Measurements from ENCODE around the gene AKT2. TPM values are rescaled to one million over a fixed set of nuclear protein-coding genes. Genes with fewer than 3 reads are reported as not detected.

The AKT2 gene
- total RNA-seq, 1 experiment from 2014 or later: 149 TPM

DNA sequence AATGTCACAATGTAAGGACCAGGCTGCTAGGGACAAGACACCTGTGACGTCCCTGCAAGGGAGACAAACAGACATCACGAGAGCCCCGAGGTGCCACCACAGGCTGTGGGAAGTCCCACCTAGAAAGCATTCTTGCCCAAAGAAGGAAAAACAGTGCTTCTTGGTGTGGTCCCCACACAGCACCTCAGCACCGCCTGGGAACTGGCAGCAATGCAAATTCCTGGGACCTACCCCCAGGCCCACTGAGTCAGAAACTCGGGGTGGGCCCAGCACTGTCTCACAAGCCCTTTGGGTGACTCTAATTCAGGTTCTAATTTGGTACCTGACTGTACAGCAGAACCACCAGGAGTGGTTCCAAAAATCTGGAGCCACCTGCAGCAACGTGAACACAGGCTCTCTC lies 44.8 kb downstream of the AKT2 start:
- CTCF ChIA-PET: no interaction called here
- Histone ChIP-seq H3K9me2 (ENCODE audit: insufficient read depth) (no peaks in the 10 kb centered on the region), H3F3A (ENCODE audit: insufficient read depth, low read depth) (no peaks in the 10 kb centered on the region), H3K4me3 (no peak overlapping the region), H3K79me2 (ENCODE audit: low read depth) (0 out of 2 replicates have a peak, but pooled peaks cover 3% of the 10 kb centered on the region), H3K4me2 (no peak overlapping the region), H3K27ac (no peak overlapping the region), H3K4me1 (replicated peaks; ENCODE audit: insufficient read depth) (no peaks in the 10 kb centered on the region), H3K9me3 (ENCODE audit: insufficient read depth, low read depth) (no peaks in the 10 kb centered on the region), H3K36me3 (ENCODE audit: low read depth) (no peaks in the 10 kb centered on the region), H3K27me3 (ENCODE audit: insufficient read depth, low read depth) (no peaks in the 10 kb centered on the region), H4K20me1 (ENCODE audit: insufficient read depth) (no peaks in the 10 kb centered on the region), H2AFZ (no peak overlapping the region)
- intact Hi-C loops (cut with micrococcal nuclease; ENCODE audit: unreplicated experiment): no loop called here
- TF ChIP-seq, protein P1, sequence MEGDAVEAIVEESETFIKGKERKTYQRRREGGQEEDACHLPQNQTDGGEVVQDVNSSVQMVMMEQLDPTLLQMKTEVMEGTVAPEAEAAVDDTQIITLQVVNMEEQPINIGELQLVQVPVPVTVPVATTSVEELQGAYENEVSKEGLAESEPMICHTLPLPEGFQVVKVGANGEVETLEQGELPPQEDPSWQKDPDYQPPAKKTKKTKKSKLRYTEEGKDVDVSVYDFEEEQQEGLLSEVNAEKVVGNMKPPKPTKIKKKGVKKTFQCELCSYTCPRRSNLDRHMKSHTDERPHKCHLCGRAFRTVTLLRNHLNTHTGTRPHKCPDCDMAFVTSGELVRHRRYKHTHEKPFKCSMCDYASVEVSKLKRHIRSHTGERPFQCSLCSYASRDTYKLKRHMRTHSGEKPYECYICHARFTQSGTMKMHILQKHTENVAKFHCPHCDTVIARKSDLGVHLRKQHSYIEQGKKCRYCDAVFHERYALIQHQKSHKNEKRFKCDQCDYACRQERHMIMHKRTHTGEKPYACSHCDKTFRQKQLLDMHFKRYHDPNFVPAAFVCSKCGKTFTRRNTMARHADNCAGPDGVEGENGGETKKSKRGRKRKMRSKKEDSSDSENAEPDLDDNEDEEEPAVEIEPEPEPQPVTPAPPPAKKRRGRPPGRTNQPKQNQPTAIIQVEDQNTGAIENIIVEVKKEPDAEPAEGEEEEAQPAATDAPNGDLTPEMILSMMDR (conservative IDR thresholded peaks at IDR 0.05): no peak
- no peak for TF ChIP-seq EZH2 (IDR thresholded peaks at IDR 0.05; ENCODE audit: low read depth)
- POLR2A ChIA-PET (ENCODE audit: unreplicated experiment): no interaction called here
- no TSS peak for BruUV-seq (replicated peaks)
- DNase-seq: no peak

DNA sequence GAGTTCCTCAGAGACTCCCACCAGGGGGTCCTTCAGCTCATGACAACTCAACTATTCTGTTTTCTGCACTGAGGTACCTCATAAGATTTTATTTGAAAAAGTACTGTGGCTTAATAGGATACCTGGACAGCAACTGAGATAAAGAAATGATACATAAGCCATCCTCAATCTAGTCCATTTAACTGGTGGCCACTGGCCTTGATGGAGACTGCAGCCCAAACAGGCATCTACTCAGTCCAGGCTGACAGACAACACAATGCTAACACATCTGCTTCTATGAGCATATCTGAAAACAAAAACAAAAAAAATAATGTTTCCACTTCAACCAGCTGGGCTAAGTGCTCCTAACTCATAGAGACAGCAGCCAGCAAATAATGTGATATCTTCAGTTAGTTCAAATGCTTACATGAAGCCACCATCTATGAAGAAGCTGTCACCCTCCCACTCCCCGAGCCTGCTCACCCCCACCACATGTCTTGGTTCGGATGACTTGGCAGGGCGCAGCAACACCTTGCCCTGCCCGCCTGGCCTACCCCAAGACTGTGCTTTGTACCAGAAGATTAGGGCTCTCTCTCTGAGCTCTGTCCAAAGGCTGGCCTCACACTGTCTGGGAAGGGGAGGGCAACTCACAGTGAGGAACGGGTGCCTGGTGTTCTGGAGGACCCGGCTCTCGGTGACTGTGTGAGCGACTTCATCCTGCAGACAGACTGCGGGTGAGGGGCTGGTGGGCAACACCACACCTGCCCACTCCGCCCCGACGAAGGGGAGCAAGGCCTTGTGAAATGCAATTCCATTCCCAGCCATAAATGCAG lies 45.5 kb downstream of the AKT2 start:
- no peak overlapping the region for H2AFZ ChIP-seq
- no peaks in the 10 kb centered on the region for H3K27me3 ChIP-seq (ENCODE audit: insufficient read depth, low read depth)
- H3K4me3 ChIP-seq: no peak overlapping the region
- H3K79me2 ChIP-seq (ENCODE audit: low read depth): no peaks in the 10 kb centered on the region
- H3K9me3 ChIP-seq (ENCODE audit: insufficient read depth, low read depth): no peaks in the 10 kb centered on the region
- no peaks in the 10 kb centered on the region for H3K4me1 ChIP-seq (replicated peaks; ENCODE audit: insufficient read depth)
- CTCF ChIA-PET: no interaction called here
- no peak overlapping the region for H3K4me2 ChIP-seq
- H4K20me1 ChIP-seq (ENCODE audit: insufficient read depth): no peaks in the 10 kb centered on the region
- no peaks in the 10 kb centered on the region for H3K36me3 ChIP-seq (ENCODE audit: low read depth)
- H3K9me2 ChIP-seq (ENCODE audit: insufficient read depth): no peaks in the 10 kb centered on the region
- BruUV-seq (replicated peaks): no TSS peak
- POLR2A ChIA-PET (ENCODE audit: unreplicated experiment): no interaction called here
- TF ChIP-seq EZH2 (IDR thresholded peaks at IDR 0.05; ENCODE audit: low read depth): no peak
- TF ChIP-seq, protein P1 (conservative IDR thresholded peaks at IDR 0.05): no peak
- no peak for DNase-seq
- H3K27ac ChIP-seq: no peak overlapping the region
- no peaks in the 10 kb centered on the region for H3F3A ChIP-seq (ENCODE audit: insufficient read depth, low read depth)
- intact Hi-C loops (cut with micrococcal nuclease; ENCODE audit: unreplicated experiment): no loop called here

DNA sequence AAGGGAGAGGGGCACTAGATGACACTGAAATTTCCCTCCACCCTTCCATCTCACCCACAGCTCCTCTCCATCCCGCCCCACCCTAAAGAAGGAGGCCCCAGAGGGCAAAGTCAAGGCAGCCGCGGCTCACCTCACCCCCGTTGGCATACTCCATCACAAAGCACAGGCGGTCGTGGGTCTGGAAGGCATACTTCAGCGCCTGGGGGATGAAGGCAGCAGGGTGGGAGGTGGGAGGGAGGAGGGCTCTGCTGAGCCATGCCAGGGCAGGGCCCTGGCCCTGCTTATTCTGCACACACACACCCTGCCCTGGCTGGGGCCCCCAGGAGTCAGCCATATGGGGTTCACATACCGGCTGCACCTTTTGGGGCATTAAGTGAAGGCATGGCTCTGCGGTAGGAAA lies 46.4 kb downstream of the AKT2 start:
- intact Hi-C loops (cut with micrococcal nuclease; ENCODE audit: unreplicated experiment): no loop called here
- no TSS peak for BruUV-seq (replicated peaks)
- no peaks in the 10 kb centered on the region for H3K4me1 ChIP-seq (replicated peaks; ENCODE audit: insufficient read depth)
- H3K9me3 ChIP-seq (ENCODE audit: insufficient read depth, low read depth): no peaks in the 10 kb centered on the region
- H3K4me2 ChIP-seq: no peak overlapping the region
- H3K79me2 ChIP-seq (ENCODE audit: low read depth): no peaks in the 10 kb centered on the region
- H3F3A ChIP-seq (ENCODE audit: insufficient read depth, low read depth): no peaks in the 10 kb centered on the region
- H3K9me2 ChIP-seq (ENCODE audit: insufficient read depth): no peaks in the 10 kb centered on the region
- ChIA-PET CTCF (no interaction called here), POLR2A (ENCODE audit: unreplicated experiment) (no interaction called here)
- H3K27ac ChIP-seq: no peak overlapping the region
- DNase-seq: no peak
- H2AFZ ChIP-seq: no peak overlapping the region
- no peaks in the 10 kb centered on the region for H3K36me3 ChIP-seq (ENCODE audit: low read depth)
- no peak for TF ChIP-seq EZH2 (IDR thresholded peaks at IDR 0.05; ENCODE audit: low read depth)
- TF ChIP-seq, protein P1 (conservative IDR thresholded peaks at IDR 0.05): no peak
- no peaks in the 10 kb centered on the region for H4K20me1 ChIP-seq (ENCODE audit: insufficient read depth)
- no peak overlapping the region for H3K4me3 ChIP-seq
- H3K27me3 ChIP-seq (ENCODE audit: insufficient read depth, low read depth): no peaks in the 10 kb centered on the region

Measured in PC-9 (cell line).